ENCODE measurements around the gene PITPNB.

PITPNB gene

DNA sequence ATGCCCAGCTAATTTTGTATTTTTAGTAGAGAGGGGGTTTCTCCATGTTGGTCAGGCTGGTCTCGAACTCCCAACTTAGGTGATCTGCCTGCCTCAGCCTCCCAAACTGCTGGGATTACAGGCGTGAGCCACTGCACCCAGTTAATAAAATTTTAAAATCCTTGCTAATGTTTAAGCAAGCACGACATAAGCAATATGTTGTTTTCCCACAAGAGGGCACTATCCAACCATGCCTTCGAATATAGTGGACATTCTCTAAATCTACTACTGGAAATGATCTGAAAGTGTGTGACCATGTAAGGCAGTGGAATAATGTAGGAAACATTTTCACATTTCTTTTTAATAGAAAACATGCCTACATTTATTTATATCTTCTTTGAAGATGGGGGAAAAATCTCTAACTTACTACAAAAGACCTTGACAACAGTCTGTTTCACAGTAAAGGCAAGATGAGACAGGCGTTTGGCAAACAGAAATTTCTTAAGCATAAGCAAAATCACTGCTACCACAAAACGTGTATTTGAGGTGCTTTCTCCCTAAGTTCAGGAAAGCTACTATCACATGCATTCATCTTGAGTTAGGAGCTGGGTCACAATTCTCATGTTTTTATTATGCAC, 38.2 kb downstream of the PITPNB start:
- DNase-seq (ENCODE audit: low read depth in 2 of 2): no peak

DNA sequence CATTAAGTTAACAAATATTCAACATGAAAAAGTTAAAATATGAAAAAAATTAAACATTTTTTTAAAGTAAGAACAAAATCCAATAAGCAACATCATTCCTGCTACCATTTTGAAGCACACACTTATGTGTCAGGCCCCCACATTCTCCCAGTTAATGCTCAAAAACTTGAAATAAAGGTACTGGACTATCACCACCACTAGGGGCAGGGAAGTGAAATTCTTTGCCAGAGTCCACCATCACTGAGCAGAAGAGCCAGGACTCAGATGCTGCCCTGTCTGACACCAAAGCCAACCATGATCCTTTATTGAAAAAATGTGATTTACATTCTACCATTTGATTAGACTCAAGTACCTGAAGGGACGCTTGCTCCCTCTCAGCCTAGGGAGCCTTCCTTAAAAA, 39.1 kb downstream of the PITPNB start:
- DNase-seq (ENCODE audit: low read depth in 2 of 2): no peak

DNA sequence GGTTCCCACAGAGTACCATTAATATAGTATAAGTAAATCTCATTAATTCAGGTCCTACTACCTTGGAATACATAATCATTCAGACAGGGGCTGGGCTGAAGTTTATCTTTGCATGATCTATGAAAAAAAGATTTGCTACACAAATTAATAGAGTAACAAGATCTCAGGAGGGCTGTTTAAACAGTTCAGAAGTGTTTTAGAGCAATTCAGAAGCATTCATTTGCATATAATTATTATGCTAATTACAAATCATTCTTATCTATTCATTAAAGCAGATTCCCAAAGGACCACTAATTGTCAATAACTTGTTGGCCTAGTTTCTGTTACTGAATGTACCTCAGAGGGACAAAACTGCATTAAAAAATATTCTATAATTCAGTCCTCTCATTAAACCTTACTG, 40.5 kb downstream of the PITPNB start:
- DNase-seq (ENCODE audit: low read depth in 2 of 2): no peak

DNA sequence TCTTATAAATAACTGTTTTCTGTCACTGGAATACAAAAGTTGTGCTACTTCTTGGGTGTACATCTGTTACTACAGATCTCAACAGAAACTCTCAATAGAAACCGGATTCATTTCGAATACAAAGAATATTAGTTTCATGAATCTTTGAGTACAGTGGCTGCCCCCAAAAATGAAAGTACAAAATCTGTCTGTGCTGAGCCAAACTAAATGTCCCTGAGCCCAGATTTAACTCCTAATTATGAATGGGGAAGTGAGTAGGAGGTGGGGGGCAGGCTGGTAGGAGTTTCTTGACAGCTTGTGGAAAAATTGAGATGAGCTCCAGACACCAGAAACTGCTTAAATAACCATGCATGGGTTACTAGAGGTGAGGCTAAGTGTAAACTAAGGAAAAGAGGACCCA, 41.6 kb downstream of the PITPNB start:
- DNase-seq (ENCODE audit: low read depth in 2 of 2): no peak

DNA sequence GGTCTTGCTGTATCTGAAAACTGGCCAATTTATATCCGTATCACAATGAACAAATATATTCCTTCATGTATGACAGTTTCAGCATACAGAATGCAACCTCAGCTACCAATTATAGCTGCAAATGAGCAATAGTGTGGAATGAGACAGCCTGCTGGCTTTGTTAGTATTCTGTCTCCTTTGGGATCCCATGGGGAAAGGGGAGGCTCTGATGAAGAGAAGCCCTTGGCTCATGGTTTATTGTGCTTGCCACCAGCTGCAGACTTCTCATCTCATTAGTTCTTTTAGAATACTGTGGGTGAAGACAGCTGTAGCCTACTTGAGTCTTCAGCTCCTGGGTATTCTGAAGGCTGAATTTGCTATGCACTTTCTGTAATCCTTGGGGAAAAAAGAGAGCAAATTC, 42.4 kb downstream of the PITPNB start:
- no peak for DNase-seq (ENCODE audit: low read depth in 2 of 2)

DNA sequence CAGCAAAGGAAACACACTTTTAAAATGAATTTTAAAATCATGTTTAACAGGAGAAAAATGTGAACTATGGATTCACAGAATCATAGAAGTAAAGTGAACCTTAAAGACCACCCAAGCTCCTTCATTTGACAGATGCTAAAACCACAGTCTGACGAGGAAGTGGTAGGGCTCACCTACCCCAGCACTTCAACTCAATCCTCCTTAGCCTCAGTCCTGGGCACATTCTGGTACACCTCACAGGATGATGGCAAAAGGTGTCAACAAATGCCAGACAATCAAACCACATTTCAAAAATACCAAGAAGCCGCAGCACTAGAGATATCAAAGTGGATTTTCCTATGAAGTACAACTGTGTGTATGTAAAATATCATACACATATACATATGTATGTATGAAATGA, 43.1 kb downstream of the PITPNB start:
- DNase-seq (ENCODE audit: low read depth in 2 of 2): no peak

DNA sequence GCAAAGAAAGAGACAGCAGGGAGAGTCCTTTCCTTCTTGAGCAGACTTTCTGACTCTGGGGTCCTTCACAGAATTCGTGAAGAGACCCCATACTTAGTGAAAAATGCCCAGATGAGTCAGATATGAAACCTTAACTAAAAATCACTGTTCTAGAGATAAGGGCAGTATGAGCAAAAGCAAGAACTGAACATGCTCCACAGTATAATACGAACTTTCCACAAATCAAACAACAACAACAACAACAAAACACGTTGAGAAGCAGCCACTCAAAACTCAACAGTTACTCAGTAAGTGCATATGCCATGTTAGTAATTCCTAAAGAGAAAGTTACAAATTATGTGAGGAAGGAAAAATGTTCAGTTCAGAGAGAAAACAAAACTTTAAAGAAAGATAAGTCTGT, 44.3 kb downstream of the PITPNB start:
- DNase-seq (ENCODE audit: low read depth in 2 of 2): no peak

DNA sequence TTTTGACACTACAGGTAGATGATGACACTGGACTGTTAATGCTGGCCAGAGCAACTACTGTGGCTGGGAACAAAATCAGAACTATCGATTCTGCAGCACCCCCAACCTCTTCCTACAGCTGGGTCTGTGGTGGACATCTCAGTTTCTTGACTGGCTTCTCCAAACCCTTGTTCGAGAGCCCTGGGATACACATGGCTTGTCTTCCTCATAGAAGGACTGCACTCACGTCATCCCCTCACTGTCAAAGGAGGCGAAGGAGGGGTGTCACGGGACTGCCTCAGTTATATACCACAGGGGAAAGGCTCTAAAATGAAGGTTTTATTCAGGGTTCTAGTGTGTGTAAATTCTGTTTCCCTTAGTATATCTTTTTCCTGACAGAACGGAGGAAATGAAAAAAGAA, 44.9 kb downstream of the PITPNB start:
- DNase-seq (ENCODE audit: low read depth in 2 of 2): no peak

DNA sequence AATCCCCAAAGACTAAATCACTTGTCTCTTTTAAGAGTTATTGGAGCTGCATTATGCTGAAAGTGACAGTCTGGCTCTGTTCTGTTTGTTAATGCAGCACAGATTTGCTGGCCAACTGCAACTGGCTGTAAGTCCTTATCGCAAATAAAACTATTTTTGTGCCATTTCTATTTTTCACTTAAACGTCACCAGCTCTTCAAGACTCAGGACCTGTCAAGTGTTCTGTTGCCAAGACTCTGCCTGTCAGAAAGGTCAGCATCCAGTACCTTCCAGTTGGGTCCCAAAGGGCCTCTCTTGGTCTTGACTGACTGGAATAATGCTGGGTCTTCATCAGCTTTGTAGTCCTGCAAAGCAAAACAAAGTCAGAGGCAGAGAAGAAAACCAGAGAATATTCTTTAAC, 45.6 kb downstream of the PITPNB start:
- no peak for DNase-seq (ENCODE audit: low read depth in 2 of 2)

DNA sequence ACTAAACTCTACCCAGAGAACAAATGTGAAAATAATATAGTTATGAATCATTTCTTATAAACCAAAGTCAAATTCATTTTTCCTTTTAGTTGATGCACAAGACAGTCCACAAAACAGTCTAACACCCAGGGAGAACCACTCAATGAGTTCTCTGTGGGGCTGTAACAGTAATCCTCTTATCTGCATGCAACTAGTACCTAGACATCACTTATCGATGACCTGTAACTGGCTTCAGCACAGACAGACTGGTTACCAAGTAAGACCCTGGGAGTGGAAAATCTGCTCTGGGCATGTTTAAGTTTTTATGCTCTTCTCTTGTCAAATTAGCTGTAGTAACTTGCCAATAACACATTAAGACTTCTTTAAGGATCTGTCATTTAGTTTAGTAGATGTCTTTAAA, 46.6 kb downstream of the PITPNB start:
- no peak for DNase-seq (ENCODE audit: low read depth in 2 of 2)

DNA sequence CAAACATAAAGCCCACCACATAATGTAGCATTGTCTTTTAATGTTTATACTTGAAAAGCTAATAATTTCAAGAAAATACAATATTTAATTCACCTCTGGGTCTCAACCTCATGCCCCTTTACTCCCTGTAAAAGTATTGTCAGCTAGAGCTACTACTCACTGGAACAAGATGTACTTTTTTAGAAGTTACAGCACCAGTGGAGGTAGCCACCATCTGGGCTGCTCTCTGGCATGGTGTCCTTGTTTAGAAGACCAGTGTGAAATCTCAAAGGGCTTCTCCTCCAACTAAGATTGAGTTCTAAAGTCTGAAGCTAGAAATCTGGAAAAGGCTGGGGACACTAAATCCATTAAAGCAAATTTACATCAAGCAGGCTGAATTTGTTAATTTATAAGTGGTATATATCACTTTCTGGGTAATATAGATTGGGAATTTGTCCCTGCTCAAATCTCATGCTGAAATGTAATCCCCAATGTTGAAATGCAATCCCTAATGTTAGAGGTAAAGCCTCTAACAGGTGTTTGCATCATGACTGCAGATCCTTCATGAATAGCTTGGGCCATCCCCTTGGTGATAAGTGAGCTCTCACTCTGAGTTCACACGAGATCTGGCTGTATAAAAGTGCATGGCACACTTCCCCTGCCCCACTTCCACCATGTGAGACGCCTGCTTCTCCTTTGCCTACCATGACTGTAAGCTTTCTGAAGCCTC, 47.6 kb downstream of the PITPNB start:
- DNase-seq (ENCODE audit: low read depth in 2 of 2): no peak

DNA sequence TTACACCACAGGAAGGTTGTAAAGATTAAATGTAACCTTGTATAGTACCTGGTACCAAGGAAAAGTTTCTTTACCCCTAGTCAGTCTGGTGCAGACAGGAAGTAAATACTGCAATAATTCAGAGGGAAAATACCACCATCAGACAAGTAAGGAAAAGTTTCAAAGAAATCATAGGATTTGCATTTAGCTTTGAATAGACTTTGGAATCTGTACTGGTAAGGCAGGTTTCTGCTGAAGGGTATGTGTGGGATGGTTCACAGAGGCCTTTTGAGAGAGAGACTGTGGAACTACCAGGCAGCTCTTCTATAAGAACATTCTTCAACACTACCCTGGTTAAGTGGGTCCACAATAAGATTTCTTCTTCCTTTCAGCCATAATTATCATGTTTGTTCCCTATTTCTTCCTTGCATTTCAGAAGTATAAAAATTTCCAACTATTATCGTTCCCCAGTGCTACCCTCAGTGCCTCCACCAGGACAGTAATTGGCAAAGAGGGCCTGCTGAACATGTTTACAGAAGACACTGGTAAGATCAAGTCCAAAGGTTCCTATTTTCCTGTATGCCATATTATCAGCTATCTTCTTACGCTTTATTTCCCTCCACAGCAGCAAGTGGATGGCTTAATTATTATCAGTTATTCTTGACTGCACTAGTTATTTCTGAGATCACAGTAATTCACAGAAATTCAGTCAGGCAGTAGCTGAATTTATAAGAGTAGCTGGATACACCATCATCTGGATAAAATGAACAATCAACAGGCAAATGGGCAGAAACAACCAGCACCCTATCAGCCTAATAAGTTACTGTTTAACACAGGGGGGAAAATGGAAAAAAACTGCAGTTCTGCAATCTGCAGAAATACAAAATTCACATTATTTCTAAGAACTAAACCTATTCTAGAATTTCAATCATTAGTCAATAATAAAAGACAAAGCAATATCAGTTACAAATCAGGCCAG, 48.5 kb downstream of the PITPNB start:
- DNase-seq (ENCODE audit: low read depth in 2 of 2): no peak

DNA sequence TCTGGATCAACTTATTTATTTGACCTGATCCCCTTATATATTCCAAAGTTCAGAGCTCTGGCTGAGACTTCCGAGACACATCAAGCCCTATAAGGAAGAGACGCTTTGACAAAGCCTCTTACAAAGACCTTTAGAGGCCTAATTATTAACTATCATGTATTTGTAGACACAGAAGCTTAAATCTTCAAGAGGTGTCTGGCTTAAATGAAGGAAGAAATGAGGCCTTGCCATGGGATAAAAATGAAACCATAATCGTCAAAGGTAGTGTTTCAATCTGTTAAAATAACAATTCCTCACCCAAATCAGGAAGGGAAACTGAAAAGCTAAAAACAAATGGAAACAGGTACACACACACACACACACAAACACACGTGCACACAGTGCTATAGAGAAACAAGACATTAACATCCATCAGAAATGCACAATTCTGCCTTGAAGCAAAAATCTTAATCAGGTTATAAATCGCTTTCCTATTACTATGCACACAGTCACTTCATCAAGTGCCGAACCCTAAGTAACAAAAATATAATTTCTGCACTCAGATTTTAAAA, 50.2 kb downstream of the PITPNB start:
- no peak for DNase-seq (ENCODE audit: low read depth in 2 of 2)

DNA sequence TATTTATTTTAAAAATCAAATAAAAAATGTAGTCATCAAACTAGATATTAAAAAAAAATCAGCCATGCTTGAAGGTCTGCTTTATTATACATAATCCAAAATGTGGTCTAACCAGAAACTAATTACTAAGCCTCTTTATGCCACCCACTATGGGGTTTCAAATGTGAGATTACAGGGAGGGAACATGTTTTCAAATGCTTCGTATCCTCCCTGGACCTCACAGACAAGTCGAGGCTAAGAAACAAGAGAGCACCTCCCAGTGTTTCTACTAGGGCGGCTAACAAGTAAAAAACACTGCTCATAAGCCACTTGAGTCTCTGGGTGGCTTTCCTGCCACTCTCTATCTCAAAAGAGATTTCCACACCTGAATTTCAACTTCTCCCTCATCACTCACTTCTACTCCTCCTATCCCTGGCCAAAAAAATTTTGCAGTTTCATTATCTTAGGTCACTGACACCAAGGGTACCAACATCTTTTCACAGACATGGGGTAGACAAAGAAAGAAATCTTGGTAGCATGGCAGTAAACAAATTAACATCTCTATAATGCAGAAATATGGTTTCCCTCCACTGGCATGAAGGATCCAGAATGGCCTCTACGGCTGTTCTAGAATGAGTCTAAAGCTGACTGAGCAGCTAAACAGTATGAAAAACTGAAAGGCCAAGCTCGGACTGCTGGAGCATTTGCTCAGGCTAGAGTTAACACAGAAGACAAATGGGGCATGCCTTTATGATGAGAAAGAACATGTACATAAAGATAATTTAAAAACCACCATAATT, 50.9 kb downstream of the PITPNB start:
- no peak for DNase-seq (ENCODE audit: low read depth in 2 of 2)

DNA sequence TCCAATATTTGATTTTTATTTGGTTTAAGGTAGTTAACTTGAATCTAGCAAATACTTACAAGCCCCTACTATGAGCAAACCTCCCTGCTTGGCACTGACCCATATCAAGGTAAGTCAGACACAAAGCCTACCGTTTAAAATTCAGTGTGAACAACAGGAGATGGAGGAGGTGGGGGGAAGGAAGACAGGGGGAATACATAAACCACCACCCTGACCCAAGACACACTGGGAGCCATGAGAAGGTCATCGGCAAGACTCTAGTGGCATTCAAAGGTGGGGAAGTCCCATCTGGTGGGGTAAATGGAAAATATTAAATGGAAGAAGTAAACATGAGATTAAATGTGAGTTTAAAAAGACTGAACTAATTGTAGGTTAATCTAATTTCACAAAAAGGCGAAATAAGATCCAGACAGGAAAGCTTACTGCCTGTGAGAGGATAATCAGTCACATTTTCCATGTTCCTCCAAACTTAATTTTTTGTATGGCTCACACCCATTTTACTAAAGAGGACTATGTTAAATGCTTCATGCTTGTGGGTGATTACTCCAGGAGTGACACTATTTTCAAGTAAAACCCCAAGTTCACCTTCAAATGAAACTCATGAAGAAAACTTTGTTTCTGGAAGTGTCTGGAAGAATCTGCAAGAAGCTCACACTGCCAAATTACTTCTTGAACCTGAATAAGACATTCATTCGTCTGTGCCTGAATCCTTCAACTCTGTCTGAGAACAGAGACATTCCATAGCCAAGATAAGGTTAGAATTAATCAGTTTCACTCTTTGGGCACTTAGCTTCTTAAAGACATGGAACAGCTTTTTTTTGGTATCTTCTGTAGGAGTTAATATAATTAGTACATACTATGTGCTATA, 51.7 kb downstream of the PITPNB start:
- no peak for DNase-seq (ENCODE audit: low read depth in 2 of 2)

DNA sequence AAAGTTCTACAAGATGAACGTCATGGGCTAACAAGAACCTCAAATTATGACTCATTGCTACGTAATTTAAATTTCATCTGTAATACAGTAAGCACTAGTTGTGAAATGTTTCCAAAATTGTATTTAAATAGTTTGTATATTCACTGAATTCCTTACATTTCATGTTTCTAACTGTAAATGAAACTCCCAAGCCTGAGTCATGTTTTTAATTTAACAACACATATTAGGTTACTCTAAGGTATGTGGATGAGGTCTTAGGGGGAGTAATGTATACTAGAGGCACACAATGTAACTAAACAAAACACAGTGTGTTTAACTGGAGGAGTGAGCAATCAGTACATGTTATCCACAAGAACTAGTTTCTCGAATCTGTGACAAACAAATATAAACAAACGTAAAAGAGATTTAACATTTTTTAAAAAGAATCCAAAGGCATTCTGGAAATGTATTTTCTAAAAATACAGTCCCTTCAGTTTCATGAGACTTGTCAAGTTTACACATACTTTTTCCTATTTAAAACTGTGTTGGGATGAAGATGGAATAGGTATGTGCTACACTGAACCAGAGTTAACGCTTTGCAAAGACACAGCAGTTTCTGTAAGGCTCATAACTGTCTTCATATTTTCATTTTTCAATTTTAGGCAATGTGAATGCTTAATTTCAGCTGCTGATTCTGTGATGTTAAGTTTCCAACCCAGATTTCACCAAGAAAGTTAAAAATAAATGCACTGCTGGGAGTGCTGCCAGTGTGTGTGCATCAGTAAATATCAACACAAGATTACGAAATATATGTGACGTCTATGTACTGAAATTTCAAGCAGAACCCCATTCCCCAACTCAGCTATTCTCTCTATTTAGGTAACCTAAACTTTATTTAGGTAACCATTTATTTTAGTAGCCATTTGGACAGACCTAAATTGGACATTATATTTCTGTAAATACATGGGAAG, 52.6 kb downstream of the PITPNB start:
- no peak for DNase-seq (ENCODE audit: low read depth in 2 of 2)

DNA sequence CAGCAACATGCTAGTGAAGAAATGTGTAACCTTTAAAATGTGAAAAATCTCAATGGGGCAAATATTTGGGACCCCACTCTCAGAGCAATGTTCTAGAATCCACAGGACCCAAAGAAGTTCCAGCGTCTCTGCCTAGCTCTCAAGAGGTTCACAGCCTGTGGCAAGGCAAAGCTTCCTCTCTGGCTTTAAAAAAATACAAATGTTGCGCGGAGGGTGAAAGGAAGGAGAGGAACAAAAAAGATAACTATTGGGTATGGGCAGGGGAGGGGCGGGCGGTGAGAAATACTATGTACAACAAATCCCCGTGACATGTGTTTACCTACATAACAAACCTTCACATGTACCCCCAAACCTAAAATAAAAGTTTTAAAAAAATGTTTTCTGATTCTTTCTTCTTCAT, 53.6 kb downstream of the PITPNB start:
- DNase-seq (ENCODE audit: low read depth in 2 of 2): no peak

DNA sequence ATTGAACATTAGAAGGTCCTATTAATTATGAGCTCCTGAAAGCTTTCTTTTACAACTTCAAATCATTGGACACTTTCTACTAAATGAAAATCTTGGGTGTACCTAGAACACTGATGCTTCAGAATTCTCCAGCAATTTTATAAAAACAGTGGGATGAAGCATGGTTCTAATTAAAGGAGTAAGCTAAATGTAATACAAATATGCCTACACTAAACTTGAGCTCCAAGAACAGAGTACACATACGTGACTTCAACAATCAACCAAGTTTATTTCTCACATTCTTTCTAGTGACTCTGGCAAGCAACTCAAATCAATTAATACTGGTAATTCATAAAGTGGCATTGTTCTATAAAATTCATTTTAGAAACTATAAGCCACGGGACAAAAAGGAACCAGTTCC, 55.5 kb downstream of the PITPNB start:
- DNase-seq (ENCODE audit: low read depth in 2 of 2): no peak

DNA sequence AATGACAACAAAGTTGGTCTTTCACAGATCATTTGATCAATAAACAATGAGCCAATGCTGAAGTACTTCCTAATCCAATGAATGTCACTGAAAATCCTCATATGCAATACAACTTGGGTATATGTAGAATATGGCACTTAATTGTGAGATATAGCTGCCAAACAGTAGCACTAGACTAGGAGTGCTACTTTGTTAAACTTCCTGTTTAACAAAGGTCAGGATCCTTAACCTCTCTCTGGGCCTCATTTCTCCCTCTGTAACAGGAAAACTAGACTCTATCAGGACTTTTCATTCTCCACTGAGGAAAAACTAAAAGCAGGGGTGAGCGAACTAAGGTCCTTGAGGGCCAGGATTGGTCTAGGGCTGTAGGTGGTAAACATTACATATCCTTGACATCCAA, 56.1 kb downstream of the PITPNB start:
- DNase-seq (ENCODE audit: low read depth in 2 of 2): no peak

DNA sequence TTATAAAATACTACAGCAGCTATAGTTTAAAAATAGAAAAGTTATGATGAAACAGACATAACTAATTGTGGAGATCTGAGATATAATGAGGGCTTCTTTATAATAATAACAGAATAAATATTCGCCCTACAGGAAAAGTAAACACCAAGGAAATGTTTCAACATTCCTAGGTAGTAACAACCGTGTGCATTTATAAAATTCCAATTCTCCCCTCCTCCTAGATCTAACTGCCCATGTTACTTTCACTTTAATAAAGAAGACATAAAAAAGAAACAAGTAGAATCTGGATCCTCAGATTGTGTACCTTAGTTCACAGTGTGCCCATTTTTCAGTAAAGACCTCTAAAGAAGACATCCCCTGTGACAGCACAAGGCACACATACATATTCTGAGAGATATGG, 59.7 kb downstream of the PITPNB start:
- DNase-seq (ENCODE audit: low read depth in 2 of 2): no peak

Data from stimulated activated CD8-positive, alpha-beta memory T cell treated with anti-CD3 and anti-CD28 coated beads, Interleukin-2, amount 100 ng/mL, for 48 hours (primary cell).